GM23338 (cell line): ENCODE results near the gene ARHGEF38. TPM values are rescaled to one million over a fixed set of nuclear protein-coding genes. Genes with fewer than 3 reads are reported as not detected.

Experiments
- ATAC-seq: fragments of 200-7000 bp; cut with Tn5 transposase; 3 replicates; pipeline ENCODE4 v1.9.1; 2020
- DNase-seq: peaks from one replicate; pipeline ENCODE4 v3.0.0-alpha.2; 2015; ENCODE audit warnings: low spot score
- H2AFZ ChIP-seq: fragments of 200-600 bp; sonication (generic); 2 replicates; pipeline ENCODE4 v1.8.0; 2016; ENCODE audit warnings: antibody characterized with exemption, mild to moderate bottlenecking, moderate library complexity
- H3F3A ChIP-seq: fragments of 200-600 bp; sonication (generic); replicated peaks from 2 replicates; pipeline ENCODE4 v1.8.0; 2017; ENCODE audit warnings: antibody characterized with exemption, mixed run types, low read depth
- H3K27ac ChIP-seq: fragments of 200-600 bp; sonication (generic); 2 replicates; pipeline ENCODE4 v1.6.1; 2016; ENCODE audit warnings: low read depth
- H3K27me3 ChIP-seq: fragments of 200-600 bp; sonication (generic); 2 replicates; pipeline ENCODE4 v1.8.0; 2016; ENCODE audit warnings: mild to moderate bottlenecking, mixed run types, moderate library complexity; ENCODE audit not compliant: insufficient read depth
- H3K36me3 ChIP-seq: fragments of 200-600 bp; sonication (generic); 2 replicates; pipeline ENCODE4 v1.8.0; 2016; ENCODE audit warnings: mild to moderate bottlenecking; ENCODE audit not compliant: insufficient read depth
- H3K4me1 ChIP-seq: fragments of 200-600 bp; sonication (generic); 2 replicates; pipeline ENCODE4 v1.8.0; 2016; ENCODE audit warnings: mild to moderate bottlenecking, moderate library complexity; ENCODE audit not compliant: insufficient read depth
- H3K4me2 ChIP-seq: fragments of 200-600 bp; sonication (generic); 2 replicates; pipeline ENCODE4 v1.7.1; 2017; ENCODE audit warnings: mixed run types
- H3K4me3 ChIP-seq: fragments of 200-600 bp; sonication (generic); 2 replicates; pipeline ENCODE4 v1.6.1; 2016; ENCODE audit warnings: mixed run types
- H3K79me2 ChIP-seq: fragments of 200-600 bp; sonication (generic); replicated peaks from 2 replicates; pipeline ENCODE4 v1.8.0; 2017; ENCODE audit warnings: mild to moderate bottlenecking; ENCODE audit not compliant: insufficient read depth
- H3K9me2 ChIP-seq: fragments of 200-600 bp; sonication (generic); 2 replicates; pipeline ENCODE4 v1.8.0; 2017; ENCODE audit not compliant: insufficient read depth
- H4K20me1 ChIP-seq: fragments of 200-600 bp; sonication (generic); replicated peaks from 2 replicates; pipeline ENCODE4 v1.8.0; 2017; ENCODE audit warnings: mild to moderate bottlenecking; ENCODE audit not compliant: insufficient read depth
- H3K27ac Mint-ChIP-seq: 2 replicates; pipeline ENCODE4 v1.8.0; 2020; ENCODE audit warnings: inconsistent platforms, mild to moderate bottlenecking, moderate library complexity, mixed read lengths
- H3K27me3 Mint-ChIP-seq: 3 replicates; pipeline ENCODE4 v1.8.0; 2022; ENCODE audit warnings: low read depth, mild to moderate bottlenecking, moderate library complexity, mixed read lengths, inconsistent platforms; ENCODE audit not compliant: insufficient read depth, poor library complexity
- H3K36me3 Mint-ChIP-seq: 3 replicates; pipeline ENCODE4 v1.8.0; 2021; ENCODE audit warnings: low read depth, mild to moderate bottlenecking, inconsistent platforms, moderate library complexity, mixed read lengths
- H3K4me1 Mint-ChIP-seq: 3 replicates; pipeline ENCODE4 v1.8.0; 2020; ENCODE audit warnings: mild to moderate bottlenecking, inconsistent platforms, mixed read lengths
- H3K4me3 Mint-ChIP-seq: 3 replicates; pipeline ENCODE4 v1.8.0; 2021; ENCODE audit warnings: moderate library complexity, mild to moderate bottlenecking, inconsistent platforms, mixed read lengths
- H3K9me3 Mint-ChIP-seq: 3 replicates; pipeline ENCODE4 v1.8.0; 2020; ENCODE audit warnings: moderate library complexity, mild to moderate bottlenecking, inconsistent platforms, mixed read lengths
- CREB1 ChIP-seq: fragments of 250-450 bp; sonication (Bioruptor Pico); IDR thresholded peaks from 2 replicates; pipeline ENCODE4 v1.5.0; 2020; ENCODE audit warnings: low read depth, mild to moderate bottlenecking, moderate library complexity
- EZH2phosphoT487 ChIP-seq: fragments of 200-600 bp; sonication (generic); IDR thresholded peaks from one replicate; pipeline ENCODE4 v1.8.1; 2018; ENCODE audit warnings: antibody characterized with exemption; ENCODE audit not compliant: unreplicated experiment
- NANOG ChIP-seq: IDR thresholded peaks from 2 replicates; pipeline ENCODE4 v1.6.1; 2016; ENCODE audit warnings: antibody characterized with exemption, borderline replicate concordance
- POLR2AphosphoS5 ChIP-seq: IDR thresholded peaks from 2 replicates; pipeline ENCODE4 v1.6.1; 2016; ENCODE audit warnings: antibody characterized with exemption, low read depth
- STAT1 ChIP-seq: IDR thresholded peaks from one replicate; pipeline ENCODE4 v1.6.1; 2016; ENCODE audit warnings: antibody characterized with exemption; ENCODE audit not compliant: unreplicated experiment
- ZNF331 ChIP-seq: fragments of 250-450 bp; sonication (Bioruptor Pico); IDR thresholded peaks from 2 replicates; pipeline ENCODE4 v1.5.0; 2020; ENCODE audit warnings: low read depth, mild to moderate bottlenecking, moderate library complexity
- ZNF462 ChIP-seq: fragments of 250-450 bp; sonication (Bioruptor Pico); IDR thresholded peaks from 2 replicates; pipeline ENCODE4 v1.5.0; 2020; ENCODE audit warnings: mild to moderate bottlenecking, moderate library complexity
- polyA plus RNA-seq: library from polyadenylated mRNA; unstranded; fragments of >200 nt; fragmentation: Nextera tagmentation; extraction: Ambion mirVana; gene quantifications from 2 replicates; pipeline ENCODE4 v1.2.1, GENCODE V29; 2016
- total RNA-seq: library from RNA; depleted of rRNA; stranded (reverse); fragments of >200 nt; shearing (Covaris generic); gene quantifications from 2 replicates; pipeline ENCODE4 v1.2.3, GENCODE V29; 2014
- TF ChIP-seq, protein P1 (sequence below), 2 experiments: fragments of 200-600 bp in 1 of 2; sonication (generic) in 1 of 2; conservative IDR thresholded peaks; 2 replicates each; pipeline versions ENCODE4 v1.5.1 to v1.6.1; 2016 to 2017; ENCODE audit warnings: antibody characterized with exemption in 2 of 2, low read depth in 2 of 2, mild to moderate bottlenecking in 2 of 2, moderate library complexity in 1 of 2
- TF ChIP-seq, protein P2 (sequence below): IDR thresholded peaks from one replicate; pipeline ENCODE4 v1.6.1; 2018; ENCODE audit warnings: antibody characterized with exemption; ENCODE audit not compliant: unreplicated experiment
- TF ChIP-seq, protein P3 (sequence below): IDR thresholded peaks from 2 replicates; pipeline ENCODE4 v1.6.1; 2016; ENCODE audit warnings: antibody characterized with exemption

ARHGEF38 gene
- total and polyA plus RNA-seq, 2 experiments from 2014 or later: 0.58 TPM; not detected in 1

GRCh38 chr4:105569866-105570236 lies 17.4 kb downstream of the ARHGEF38 start (continued):
- TF ChIP-seq, protein P1, sequence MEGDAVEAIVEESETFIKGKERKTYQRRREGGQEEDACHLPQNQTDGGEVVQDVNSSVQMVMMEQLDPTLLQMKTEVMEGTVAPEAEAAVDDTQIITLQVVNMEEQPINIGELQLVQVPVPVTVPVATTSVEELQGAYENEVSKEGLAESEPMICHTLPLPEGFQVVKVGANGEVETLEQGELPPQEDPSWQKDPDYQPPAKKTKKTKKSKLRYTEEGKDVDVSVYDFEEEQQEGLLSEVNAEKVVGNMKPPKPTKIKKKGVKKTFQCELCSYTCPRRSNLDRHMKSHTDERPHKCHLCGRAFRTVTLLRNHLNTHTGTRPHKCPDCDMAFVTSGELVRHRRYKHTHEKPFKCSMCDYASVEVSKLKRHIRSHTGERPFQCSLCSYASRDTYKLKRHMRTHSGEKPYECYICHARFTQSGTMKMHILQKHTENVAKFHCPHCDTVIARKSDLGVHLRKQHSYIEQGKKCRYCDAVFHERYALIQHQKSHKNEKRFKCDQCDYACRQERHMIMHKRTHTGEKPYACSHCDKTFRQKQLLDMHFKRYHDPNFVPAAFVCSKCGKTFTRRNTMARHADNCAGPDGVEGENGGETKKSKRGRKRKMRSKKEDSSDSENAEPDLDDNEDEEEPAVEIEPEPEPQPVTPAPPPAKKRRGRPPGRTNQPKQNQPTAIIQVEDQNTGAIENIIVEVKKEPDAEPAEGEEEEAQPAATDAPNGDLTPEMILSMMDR (conservative IDR thresholded peaks at IDR 0.05; ENCODE audit: low read depth in 2 of 2): no peak
- TF ChIP-seq, protein P2, sequence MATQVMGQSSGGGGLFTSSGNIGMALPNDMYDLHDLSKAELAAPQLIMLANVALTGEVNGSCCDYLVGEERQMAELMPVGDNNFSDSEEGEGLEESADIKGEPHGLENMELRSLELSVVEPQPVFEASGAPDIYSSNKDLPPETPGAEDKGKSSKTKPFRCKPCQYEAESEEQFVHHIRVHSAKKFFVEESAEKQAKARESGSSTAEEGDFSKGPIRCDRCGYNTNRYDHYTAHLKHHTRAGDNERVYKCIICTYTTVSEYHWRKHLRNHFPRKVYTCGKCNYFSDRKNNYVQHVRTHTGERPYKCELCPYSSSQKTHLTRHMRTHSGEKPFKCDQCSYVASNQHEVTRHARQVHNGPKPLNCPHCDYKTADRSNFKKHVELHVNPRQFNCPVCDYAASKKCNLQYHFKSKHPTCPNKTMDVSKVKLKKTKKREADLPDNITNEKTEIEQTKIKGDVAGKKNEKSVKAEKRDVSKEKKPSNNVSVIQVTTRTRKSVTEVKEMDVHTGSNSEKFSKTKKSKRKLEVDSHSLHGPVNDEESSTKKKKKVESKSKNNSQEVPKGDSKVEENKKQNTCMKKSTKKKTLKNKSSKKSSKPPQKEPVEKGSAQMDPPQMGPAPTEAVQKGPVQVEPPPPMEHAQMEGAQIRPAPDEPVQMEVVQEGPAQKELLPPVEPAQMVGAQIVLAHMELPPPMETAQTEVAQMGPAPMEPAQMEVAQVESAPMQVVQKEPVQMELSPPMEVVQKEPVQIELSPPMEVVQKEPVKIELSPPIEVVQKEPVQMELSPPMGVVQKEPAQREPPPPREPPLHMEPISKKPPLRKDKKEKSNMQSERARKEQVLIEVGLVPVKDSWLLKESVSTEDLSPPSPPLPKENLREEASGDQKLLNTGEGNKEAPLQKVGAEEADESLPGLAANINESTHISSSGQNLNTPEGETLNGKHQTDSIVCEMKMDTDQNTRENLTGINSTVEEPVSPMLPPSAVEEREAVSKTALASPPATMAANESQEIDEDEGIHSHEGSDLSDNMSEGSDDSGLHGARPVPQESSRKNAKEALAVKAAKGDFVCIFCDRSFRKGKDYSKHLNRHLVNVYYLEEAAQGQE: no peak

DNA sequence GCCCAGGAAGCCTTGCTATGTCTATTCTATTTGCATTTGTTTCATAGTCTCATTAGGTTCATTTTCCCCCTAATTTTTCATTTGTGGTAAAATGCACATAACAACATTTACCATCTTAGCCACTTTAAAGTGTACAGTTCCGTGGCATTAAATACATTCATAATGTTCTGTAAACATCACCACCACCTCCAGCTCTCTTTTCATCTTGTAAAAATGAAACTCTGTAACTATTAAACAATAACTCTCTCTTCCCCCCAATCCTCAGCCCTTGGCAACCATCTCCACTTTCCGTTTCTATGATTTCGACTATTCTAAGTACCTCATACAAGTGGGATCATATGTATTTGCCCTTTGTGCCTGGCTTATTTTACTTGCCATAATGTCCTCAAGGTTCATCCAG lies 19.9 kb downstream of the ARHGEF38 start:
- Histone ChIP-seq H3K4me1 (no peaks in the 10 kb centered on the region), H2AFZ (no peak overlapping the region), H3K36me3 (no peaks in the 10 kb centered on the region), H4K20me1 (no peaks in the 10 kb centered on the region), H3K79me2 (no peaks in the 10 kb centered on the region), H3K9me2 (no peaks in the 10 kb centered on the region), H3K4me3 (no peak overlapping the region), H3K27me3 (no peaks in the 10 kb centered on the region), H3F3A (no peaks in the 10 kb centered on the region), H3K27ac (no peak overlapping the region), H3K4me2 (no peak overlapping the region)
- no peak for ATAC-seq
- Mint-ChIP-seq H3K4me3 (no peak overlapping the region), H3K4me1 (no peaks in the 10 kb centered on the region), H3K27ac (no peak overlapping the region), H3K36me3 (no peaks in the 10 kb centered on the region), H3K27me3 (no peaks in the 10 kb centered on the region), H3K9me3 (no peaks in the 10 kb centered on the region)
- TF ChIP-seq, protein P3, sequence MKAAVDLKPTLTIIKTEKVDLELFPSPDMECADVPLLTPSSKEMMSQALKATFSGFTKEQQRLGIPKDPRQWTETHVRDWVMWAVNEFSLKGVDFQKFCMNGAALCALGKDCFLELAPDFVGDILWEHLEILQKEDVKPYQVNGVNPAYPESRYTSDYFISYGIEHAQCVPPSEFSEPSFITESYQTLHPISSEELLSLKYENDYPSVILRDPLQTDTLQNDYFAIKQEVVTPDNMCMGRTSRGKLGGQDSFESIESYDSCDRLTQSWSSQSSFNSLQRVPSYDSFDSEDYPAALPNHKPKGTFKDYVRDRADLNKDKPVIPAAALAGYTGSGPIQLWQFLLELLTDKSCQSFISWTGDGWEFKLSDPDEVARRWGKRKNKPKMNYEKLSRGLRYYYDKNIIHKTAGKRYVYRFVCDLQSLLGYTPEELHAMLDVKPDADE: no peak
- TF ChIP-seq, protein P1 (conservative IDR thresholded peaks at IDR 0.05; ENCODE audit: low read depth in 2 of 2): no peak
- TF ChIP-seq STAT1 (no peak), ZNF462 (CRISPR knock-in tag) (no peak), POLR2AphosphoS5 (no peak), ZNF331 (CRISPR knock-in tag) (no peak), EZH2phosphoT487 (no peak), CREB1 (CRISPR knock-in tag) (no peak), NANOG (no peak)
- DNase-seq: no peak
